SK-N-SH (cell line): ENCODE data around the gene THPO.

Experiments used
- FOXM1 ChIP-seq: IDR thresholded peaks from 2 replicates; pipeline ENCODE4 v1.4.0; 2012; ENCODE audit warnings: low read depth, mild to moderate bottlenecking
- POLR2AphosphoS5 ChIP-seq: IDR thresholded peaks from 2 replicates; pipeline ENCODE4 v1.6.1; 2012; ENCODE audit warnings: low read depth, low read length
- RXRA ChIP-seq: IDR thresholded peaks from 2 replicates; pipeline ENCODE4 v1.4.0; 2012; ENCODE audit warnings: low read depth, mild to moderate bottlenecking, borderline replicate concordance
- TF ChIP-seq, protein P1 (sequence below): IDR thresholded peaks from 2 replicates; pipeline ENCODE4 v1.6.1; 2012; ENCODE audit warnings: mild to moderate bottlenecking, low read depth, low read length, moderate library complexity
- TF ChIP-seq, protein P2 (sequence below): fragments of 200-600 bp; sonication (generic); IDR thresholded peaks from 2 replicates; pipeline ENCODE4 v1.6.1; 2017; ENCODE audit warnings: antibody characterized with exemption, mild to moderate bottlenecking, moderate library complexity

DNA sequence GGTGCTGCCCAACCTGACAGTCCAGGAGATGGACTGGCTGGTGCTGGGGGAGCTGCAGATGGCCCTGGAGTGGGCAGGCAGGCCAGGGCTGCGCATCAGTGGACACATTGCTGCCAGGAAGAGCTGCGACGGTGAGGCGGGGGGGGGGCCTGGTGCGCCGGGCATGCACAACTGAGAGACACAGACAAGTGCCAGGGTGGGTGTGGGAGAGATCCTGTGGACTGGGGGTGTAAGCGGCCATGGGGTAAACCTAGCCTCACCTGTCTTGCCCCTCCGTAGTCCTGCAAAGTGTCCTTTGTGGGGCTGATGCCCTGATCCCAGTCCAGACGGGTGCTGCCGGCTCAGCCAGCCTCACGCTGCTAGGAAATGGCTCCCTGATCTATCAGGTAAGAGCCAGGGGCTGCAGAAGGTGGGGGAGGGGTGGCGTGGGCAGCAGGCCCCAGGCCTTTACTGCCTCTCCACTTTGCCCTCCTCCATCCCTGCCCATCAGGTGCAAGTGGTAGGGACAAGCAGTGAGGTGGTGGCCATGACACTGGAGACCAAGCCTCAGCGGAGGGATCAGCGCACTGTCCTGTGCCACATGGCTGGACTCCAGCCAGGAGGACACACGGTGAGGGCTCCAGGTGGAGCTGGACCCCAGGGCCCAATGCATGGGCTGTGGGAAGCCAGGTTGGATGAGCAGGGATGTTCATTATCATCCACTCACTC is 5.2 kb upstream of the THPO start:
- TF ChIP-seq, protein P1, sequence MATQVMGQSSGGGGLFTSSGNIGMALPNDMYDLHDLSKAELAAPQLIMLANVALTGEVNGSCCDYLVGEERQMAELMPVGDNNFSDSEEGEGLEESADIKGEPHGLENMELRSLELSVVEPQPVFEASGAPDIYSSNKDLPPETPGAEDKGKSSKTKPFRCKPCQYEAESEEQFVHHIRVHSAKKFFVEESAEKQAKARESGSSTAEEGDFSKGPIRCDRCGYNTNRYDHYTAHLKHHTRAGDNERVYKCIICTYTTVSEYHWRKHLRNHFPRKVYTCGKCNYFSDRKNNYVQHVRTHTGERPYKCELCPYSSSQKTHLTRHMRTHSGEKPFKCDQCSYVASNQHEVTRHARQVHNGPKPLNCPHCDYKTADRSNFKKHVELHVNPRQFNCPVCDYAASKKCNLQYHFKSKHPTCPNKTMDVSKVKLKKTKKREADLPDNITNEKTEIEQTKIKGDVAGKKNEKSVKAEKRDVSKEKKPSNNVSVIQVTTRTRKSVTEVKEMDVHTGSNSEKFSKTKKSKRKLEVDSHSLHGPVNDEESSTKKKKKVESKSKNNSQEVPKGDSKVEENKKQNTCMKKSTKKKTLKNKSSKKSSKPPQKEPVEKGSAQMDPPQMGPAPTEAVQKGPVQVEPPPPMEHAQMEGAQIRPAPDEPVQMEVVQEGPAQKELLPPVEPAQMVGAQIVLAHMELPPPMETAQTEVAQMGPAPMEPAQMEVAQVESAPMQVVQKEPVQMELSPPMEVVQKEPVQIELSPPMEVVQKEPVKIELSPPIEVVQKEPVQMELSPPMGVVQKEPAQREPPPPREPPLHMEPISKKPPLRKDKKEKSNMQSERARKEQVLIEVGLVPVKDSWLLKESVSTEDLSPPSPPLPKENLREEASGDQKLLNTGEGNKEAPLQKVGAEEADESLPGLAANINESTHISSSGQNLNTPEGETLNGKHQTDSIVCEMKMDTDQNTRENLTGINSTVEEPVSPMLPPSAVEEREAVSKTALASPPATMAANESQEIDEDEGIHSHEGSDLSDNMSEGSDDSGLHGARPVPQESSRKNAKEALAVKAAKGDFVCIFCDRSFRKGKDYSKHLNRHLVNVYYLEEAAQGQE, result no peak
- TF ChIP-seq, protein P2, sequence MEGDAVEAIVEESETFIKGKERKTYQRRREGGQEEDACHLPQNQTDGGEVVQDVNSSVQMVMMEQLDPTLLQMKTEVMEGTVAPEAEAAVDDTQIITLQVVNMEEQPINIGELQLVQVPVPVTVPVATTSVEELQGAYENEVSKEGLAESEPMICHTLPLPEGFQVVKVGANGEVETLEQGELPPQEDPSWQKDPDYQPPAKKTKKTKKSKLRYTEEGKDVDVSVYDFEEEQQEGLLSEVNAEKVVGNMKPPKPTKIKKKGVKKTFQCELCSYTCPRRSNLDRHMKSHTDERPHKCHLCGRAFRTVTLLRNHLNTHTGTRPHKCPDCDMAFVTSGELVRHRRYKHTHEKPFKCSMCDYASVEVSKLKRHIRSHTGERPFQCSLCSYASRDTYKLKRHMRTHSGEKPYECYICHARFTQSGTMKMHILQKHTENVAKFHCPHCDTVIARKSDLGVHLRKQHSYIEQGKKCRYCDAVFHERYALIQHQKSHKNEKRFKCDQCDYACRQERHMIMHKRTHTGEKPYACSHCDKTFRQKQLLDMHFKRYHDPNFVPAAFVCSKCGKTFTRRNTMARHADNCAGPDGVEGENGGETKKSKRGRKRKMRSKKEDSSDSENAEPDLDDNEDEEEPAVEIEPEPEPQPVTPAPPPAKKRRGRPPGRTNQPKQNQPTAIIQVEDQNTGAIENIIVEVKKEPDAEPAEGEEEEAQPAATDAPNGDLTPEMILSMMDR, result no peak
- TF ChIP-seq POLR2AphosphoS5 (no peak), FOXM1 (no peak), RXRA (no peak)
